Lower leg skin (tissue), 4 donors: ENCODE data around the gene FGFRL1. TPM values are rescaled to one million over a fixed set of nuclear protein-coding genes. Genes with fewer than 3 reads are reported as not detected.

Source experiments
- DNase-seq, 2 donors: peaks; one replicate each; pipeline ENCODE4 v3.0.0-alpha.2; 2019; ENCODE audit warnings: low spot score in 2 of 2
- H3K4me3 ChIP-seq: fragments of 200-600 bp; sonication (generic); 2 replicates; pipeline ENCODE4 v1.5.1; 2017; ENCODE audit warnings: mild to moderate bottlenecking, low read depth; ENCODE audit not compliant: poor library complexity, severe bottlenecking
- POLR2A ChIP-seq, 2 donors: fragments of 450-650 bp; IDR thresholded peaks; one replicate each; pipeline ENCODE4 v1.6.1; 2016 to 2017; ENCODE audit warnings: antibody characterized with exemption in 2 of 2, mild to moderate bottlenecking in 1 of 2, moderate library complexity in 1 of 2
- WGBS, 2 donors: methylation state at CpG; one replicate each; pipeline ENCODE4 v1.1.5; 2018; 5-methylcytosine and 5-hydroxymethylcytosine counted together
- intact Hi-C: fragments of 100-400 bp; cut with DNase I; formaldehyde crosslinking; loops from one replicate; pipeline ENCODE4 v1.15.0; 2023; ENCODE audit warnings: low total_unique reads
- total RNA-seq, 4 donors: library from RNA; depleted of rRNA; stranded (reverse); fragments of >200 nt; gene quantifications; one replicate each; pipeline ENCODE4 v1.1.0, GENCODE V29; 2016
- TF ChIP-seq, protein P1 (sequence below), 3 donors: fragments of 450-650 bp; IDR thresholded peaks; one replicate each; pipeline ENCODE4 v1.5.1; 2016; ENCODE audit warnings: antibody characterized with exemption in 3 of 3, mild to moderate bottlenecking in 3 of 3, moderate library complexity in 2 of 3

Gene FGFRL1
- total RNA-seq, 4 donors from 2014 or later = 7.4 to 13.7 (median 10.7) TPM

GRCh38 chr4:988726-989721, 22.4 kb upstream of the FGFRL1 start:
- 93 to 94% methylated on average over 42 to 58 of the region's 69 CpGs for WGBS, 2 donors
- no peak for TF ChIP-seq POLR2A (IDR thresholded peaks at IDR 0.05)
- TF ChIP-seq, protein P1, sequence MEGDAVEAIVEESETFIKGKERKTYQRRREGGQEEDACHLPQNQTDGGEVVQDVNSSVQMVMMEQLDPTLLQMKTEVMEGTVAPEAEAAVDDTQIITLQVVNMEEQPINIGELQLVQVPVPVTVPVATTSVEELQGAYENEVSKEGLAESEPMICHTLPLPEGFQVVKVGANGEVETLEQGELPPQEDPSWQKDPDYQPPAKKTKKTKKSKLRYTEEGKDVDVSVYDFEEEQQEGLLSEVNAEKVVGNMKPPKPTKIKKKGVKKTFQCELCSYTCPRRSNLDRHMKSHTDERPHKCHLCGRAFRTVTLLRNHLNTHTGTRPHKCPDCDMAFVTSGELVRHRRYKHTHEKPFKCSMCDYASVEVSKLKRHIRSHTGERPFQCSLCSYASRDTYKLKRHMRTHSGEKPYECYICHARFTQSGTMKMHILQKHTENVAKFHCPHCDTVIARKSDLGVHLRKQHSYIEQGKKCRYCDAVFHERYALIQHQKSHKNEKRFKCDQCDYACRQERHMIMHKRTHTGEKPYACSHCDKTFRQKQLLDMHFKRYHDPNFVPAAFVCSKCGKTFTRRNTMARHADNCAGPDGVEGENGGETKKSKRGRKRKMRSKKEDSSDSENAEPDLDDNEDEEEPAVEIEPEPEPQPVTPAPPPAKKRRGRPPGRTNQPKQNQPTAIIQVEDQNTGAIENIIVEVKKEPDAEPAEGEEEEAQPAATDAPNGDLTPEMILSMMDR (IDR thresholded peaks at IDR 0.05) = no peak
- H3K4me3 ChIP-seq = no peak overlapping the region
- intact Hi-C loops = no loop called here
- DNase-seq = no peak

- H3K4me3 ChIP-seq = no peak overlapping the region
- intact Hi-C loops = no loop called here
- TF ChIP-seq, protein P1 (IDR thresholded peaks at IDR 0.05) = no peak
- no peak for TF ChIP-seq POLR2A (IDR thresholded peaks at IDR 0.05)
- 97% methylated on average over 45 to 55 of the region's 58 CpGs for WGBS, 2 donors
- DNase-seq = no peak
Observed at GRCh38 chr4:989722-990471, 21.5 kb upstream of the FGFRL1 start.

DNA sequence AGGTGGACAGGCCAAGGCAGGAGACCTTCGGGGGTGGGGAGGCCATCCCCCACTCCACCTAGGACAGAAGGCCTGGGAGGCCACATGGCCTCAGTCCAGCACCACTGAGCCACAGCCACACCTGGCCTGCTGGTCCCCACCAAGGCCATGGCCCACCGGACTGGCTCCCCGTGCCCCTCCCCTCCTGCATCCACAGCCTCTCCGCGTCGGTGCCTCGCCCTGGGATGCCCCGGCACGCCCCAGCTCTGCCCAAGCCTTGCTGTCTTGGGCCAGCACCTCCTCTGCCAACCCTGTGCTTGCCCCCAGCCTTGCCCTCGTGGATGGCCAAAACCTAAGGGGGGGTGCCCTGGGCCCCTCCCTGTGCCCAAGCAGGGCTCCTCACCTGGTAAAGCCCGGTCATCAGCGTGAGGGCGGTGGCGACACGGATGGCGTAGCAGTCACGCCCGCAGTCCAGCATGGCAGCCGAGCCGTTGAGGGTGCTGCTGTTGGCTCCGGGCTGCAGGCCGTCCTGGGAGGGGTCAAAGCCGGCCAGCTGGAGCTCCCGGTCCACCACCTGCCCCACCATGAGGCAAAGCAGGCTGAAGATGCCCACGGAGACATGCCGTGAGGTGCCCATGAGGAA, 20.6 kb upstream of the FGFRL1 start:
- intact Hi-C loops = no loop called here
- no peak overlapping the region for H3K4me3 ChIP-seq
- no peak for DNase-seq
- TF ChIP-seq POLR2A (IDR thresholded peaks at IDR 0.05) = no peak
- TF ChIP-seq, protein P1 (IDR thresholded peaks at IDR 0.05) = no peak
- WGBS, 2 donors = 93 to 94% methylated on average over 18 to 26 of the region's 26 CpGs

- no peak overlapping the region for H3K4me3 ChIP-seq
- WGBS, 2 donors = 92% methylated on average over 37 to 42 of the region's 50 CpGs
- intact Hi-C loops = no loop called here
- DNase-seq = no peak
- no peak for TF ChIP-seq POLR2A (IDR thresholded peaks at IDR 0.05)
- TF ChIP-seq, protein P1 (IDR thresholded peaks at IDR 0.05) = no peak
Observed at GRCh38 chr4:991451-992296, 19.8 kb upstream of the FGFRL1 start.
